Keratinocyte (primary cell): ENCODE data around the gene TBX20.
"Not testable (repeated sequence)": the region's sequence is repeated elsewhere in the genome, so short reads cannot be mapped to it uniquely, and the experiment has no call there.

Experiments
- CTCF ChIP-seq, 3 experiments: IDR thresholded peaks in 1 of 3; conservative IDR thresholded peaks in 1 of 3; optimal IDR thresholded peaks in 1 of 3; 2 replicates in 2 of 3; 3 replicates in 1 of 3; pipeline versions ENCODE3 to v1.5.1; 2011; ENCODE audit warnings: low read length in 3 of 3, mild to moderate bottlenecking in 3 of 3, moderate library complexity in 2 of 3, control low read depth in 1 of 3, inconsistent platforms in 1 of 3; ENCODE audit not compliant: insufficient read depth in 2 of 3; ENCODE audit errors: extremely low read depth in 1 of 3
- EZH2 ChIP-seq: IDR thresholded peaks from one replicate; pipeline ENCODE4 v1.6.1; 2012; ENCODE audit warnings: inconsistent platforms, mild to moderate bottlenecking, low read length, moderate library complexity

DNA sequence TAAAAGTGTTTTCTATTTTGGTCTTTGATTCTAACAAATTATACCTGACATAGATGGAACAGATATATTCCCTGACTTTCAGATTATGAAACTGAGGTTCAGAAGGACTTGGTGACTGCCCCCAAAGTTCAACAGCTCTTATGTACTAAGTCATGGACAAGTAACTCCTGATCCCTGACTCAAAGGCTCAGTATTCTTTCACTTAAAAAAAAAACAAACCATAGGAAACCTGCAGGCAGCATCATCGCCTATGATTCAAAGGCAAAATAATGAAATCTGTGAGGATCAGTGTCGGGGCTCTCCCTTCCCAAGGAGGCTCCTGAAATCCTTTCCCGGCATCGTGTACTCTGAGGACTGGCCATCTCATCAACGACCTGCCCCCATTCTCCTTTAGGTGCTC, 49.9 kb downstream of the TBX20 start:
- not testable (repeated sequence) for TF ChIP-seq CTCF (optimal IDR thresholded peaks at IDR 0.05 in 1 of 3, IDR thresholded peaks at IDR 0.05 in 1 of 3, conservative IDR thresholded peaks at IDR 0.05 in 1 of 3; ENCODE audit: extremely low read depth in 1 of 3, insufficient read depth in 2 of 3, low read length in 3 of 3); EZH2
